A549 (cell line): ENCODE measurements around the gene SYK. TPM values are rescaled to one million over a fixed set of nuclear protein-coding genes. Genes with fewer than 3 reads are reported as not detected.

Experiments
- ATAC-seq, 2 experiments: fragments of 200-7000 bp in 1 of 2; fragments of >200 bp in 1 of 2; cut with Nextera tagmentation in 1 of 2; cut with Tn5 transposase in 1 of 2; 3 replicates each; pipeline versions ENCODE4 v1.8.0 to v1.9.1; 2018 to 2020; ENCODE audit warnings: mild to moderate bottlenecking in 1 of 2, moderate library complexity in 1 of 2
- CTCF ChIA-PET: fragments of 300-600 bp; sonication (Branson Sonifier 250); formaldehyde crosslinking; extraction: SDS; loops from one replicate; lab custom pipeline; 2021; ENCODE audit warnings: antibody characterized with exemption, inconsistent platforms; lab: Yijun Ruan, JAX
- POLR2A ChIA-PET: fragments of 350-600 bp; formaldehyde crosslinking; extraction: SDS; loops from one replicate; lab custom pipeline; 2021; ENCODE audit warnings: antibody characterized with exemption, inconsistent platforms; lab: Yijun Ruan, JAX
- DNase-seq, 2 experiments: peaks; one replicate each; pipeline versions ENCODE4 v3.0.0 to v3.0.0-alpha.2; 2011 to 2016; ENCODE audit warnings: low read depth in 1 of 2, low spot score in 1 of 2
- FAIRE-seq: peaks from 2 replicates; lab custom pipeline; 2011; peaks lifted over from hg19 to GRCh38; lab: Jason Lieb, UNC
- H3K27ac ChIP-seq, 2 experiments: fragments of >200 bp; sonication (Bioruptor Twin); formaldehyde crosslinking; 3 replicates each; pipeline ENCODE4 v1.5.1; 2016 to 2017
- H3K4me1 ChIP-seq: fragments of >200 bp; sonication (Bioruptor Twin); formaldehyde crosslinking; 3 replicates; pipeline ENCODE4 v1.6.1; 2016
- H3K4me2 ChIP-seq: fragments of >200 bp; sonication (Bioruptor Twin); formaldehyde crosslinking; 3 replicates; pipeline ENCODE4 v1.6.1; 2016
- H3K4me3 ChIP-seq: fragments of >200 bp; sonication (Bioruptor Twin); formaldehyde crosslinking; 3 replicates; pipeline ENCODE4 v1.5.1; 2016
- H3K9me3 ChIP-seq: fragments of >200 bp; sonication (Bioruptor Twin); formaldehyde crosslinking; 3 replicates; pipeline ENCODE4 v1.6.1; 2016
- BHLHE40 ChIP-seq: IDR thresholded peaks from 2 replicates; pipeline ENCODE4 v1.6.1; 2012; ENCODE audit warnings: low read depth, low read length, inconsistent platforms
- CBX8 ChIP-seq: fragments of 200-600 bp; sonication (generic); IDR thresholded peaks from 2 replicates; pipeline ENCODE4 v1.6.1; 2016
- E2F6 ChIP-seq: IDR thresholded peaks from 2 replicates; pipeline ENCODE4 v1.6.1; 2012; ENCODE audit warnings: low read depth, borderline replicate concordance
- ELK1 ChIP-seq: fragments of 150-350 bp; IDR thresholded peaks from 2 replicates; pipeline ENCODE4 v1.6.1; 2014; ENCODE audit warnings: low read depth, mild to moderate bottlenecking, low read length
- HOXA7 ChIP-seq: fragments of 250-450 bp; sonication (Bioruptor Pico); IDR thresholded peaks from 2 replicates; pipeline ENCODE4 v1.5.0; 2020; ENCODE audit warnings: mild to moderate bottlenecking, moderate library complexity
- KDM5A ChIP-seq: fragments of 200-600 bp; sonication (generic); IDR thresholded peaks from 2 replicates; pipeline ENCODE4 v1.6.1; 2016; ENCODE audit warnings: antibody characterized with exemption, mild to moderate bottlenecking
- MAFK ChIP-seq: fragments of 450-650 bp; IDR thresholded peaks from 2 replicates; pipeline ENCODE4 v1.6.1; 2014; ENCODE audit not compliant: partially characterized antibody
- MAX ChIP-seq: IDR thresholded peaks from 2 replicates; pipeline ENCODE4 v1.6.1; 2012
- MYC ChIP-seq: IDR thresholded peaks from 2 replicates; pipeline ENCODE4 v1.6.1; 2012; ENCODE audit warnings: mild to moderate bottlenecking, inconsistent platforms, low read length, improper control_type of control experiment, borderline replicate concordance
- NPAS2 ChIP-seq: fragments of 250-450 bp; sonication (Bioruptor Pico); IDR thresholded peaks from 2 replicates; pipeline ENCODE4 v1.8.0; 2022; ENCODE audit warnings: mild to moderate bottlenecking, moderate library complexity, borderline replicate concordance
- PBX3 ChIP-seq: IDR thresholded peaks from 2 replicates; pipeline ENCODE4 v1.6.1; 2012
- POLR2AphosphoS2 ChIP-seq: conservative IDR thresholded peaks from 2 replicates; pipeline ENCODE4 v1.6.1; 2012; ENCODE audit warnings: low read length, improper control_type of control experiment, inconsistent platforms
- RCOR1 ChIP-seq: fragments of 150-350 bp; IDR thresholded peaks from 2 replicates; pipeline ENCODE4 v1.6.1; 2014; ENCODE audit warnings: antibody characterized with exemption, low read length, low read depth
- RFX5 ChIP-seq: fragments of 450-650 bp; IDR thresholded peaks from 2 replicates; pipeline ENCODE4 v1.7.1; 2014; ENCODE audit warnings: antibody characterized with exemption, mild to moderate bottlenecking, moderate library complexity
- TFCP2L1 ChIP-seq: fragments of 250-450 bp; sonication (Bioruptor Pico); IDR thresholded peaks from 2 replicates; pipeline ENCODE4 v1.5.0; 2021; ENCODE audit warnings: mild to moderate bottlenecking
- TP53 ChIP-seq: fragments of 250-450 bp; sonication (Bioruptor Pico); IDR thresholded peaks from 2 replicates; pipeline ENCODE4 v1.5.0; 2021; ENCODE audit warnings: mild to moderate bottlenecking, moderate library complexity
- USF2 ChIP-seq: fragments of 450-650 bp; IDR thresholded peaks from 2 replicates; pipeline ENCODE4 v1.6.1; 2014; ENCODE audit warnings: antibody characterized with exemption
- WGBS: methylation state at CpG from one replicate; pipeline ENCODE4 v1.1.6; 2017; ENCODE audit errors: missing lambda C conversion rate; 5-methylcytosine and 5-hydroxymethylcytosine counted together
- polyA plus RNA-seq, 4 experiments: library from polyadenylated mRNA; depleted of rRNA in 3 of 4; stranded (reverse); fragments of >200 nt; fragmentation: RNase III in 1 of 4; extraction: RNeasy Plus Mini Kit Qiagen cat#74134 plus additional on column Dnase treatment in 1 of 4; gene quantifications; 2 replicates in 3 of 4; 3 replicates in 1 of 4; pipeline ENCODE4 v1.2.3, GENCODE V29; 2011 to 2017
- TF ChIP-seq, protein P1 (sequence below): fragments of >200 bp; sonication (Bioruptor Twin); formaldehyde crosslinking; IDR thresholded peaks from 3 replicates; pipeline ENCODE4 v1.5.1; 2016
- TF ChIP-seq, protein P2 (sequence below): fragments of 250-450 bp; sonication (Bioruptor Pico); IDR thresholded peaks from 2 replicates; pipeline ENCODE4 v1.5.0; 2021; ENCODE audit warnings: mild to moderate bottlenecking, moderate library complexity, borderline replicate concordance

The SYK gene
- polyA plus RNA-seq, 2 of the 4 experiments (the other 2 are of a cell fraction): 0.01 to 0.03 TPM

DNA sequence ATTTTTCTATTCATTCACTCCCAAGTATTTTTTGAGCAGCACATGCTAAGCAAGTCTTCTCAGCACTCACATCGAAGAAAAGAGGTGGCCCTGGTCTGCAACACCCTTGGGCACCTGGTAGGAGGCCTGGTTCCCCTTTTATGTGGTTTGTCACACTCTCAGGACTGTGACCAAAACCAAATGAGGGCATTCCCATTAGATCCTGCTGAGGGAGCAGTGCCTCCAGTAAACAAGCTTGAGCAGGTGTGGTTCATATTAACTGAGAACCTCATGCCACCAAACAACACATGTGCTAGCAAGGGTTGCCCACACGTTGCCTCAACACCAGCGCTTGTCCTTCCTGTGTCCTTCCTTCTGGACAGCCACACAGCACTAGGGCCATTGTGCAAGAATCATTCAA is 26.9 kb upstream of the SYK start (continued):
- TF ChIP-seq, protein P1, sequence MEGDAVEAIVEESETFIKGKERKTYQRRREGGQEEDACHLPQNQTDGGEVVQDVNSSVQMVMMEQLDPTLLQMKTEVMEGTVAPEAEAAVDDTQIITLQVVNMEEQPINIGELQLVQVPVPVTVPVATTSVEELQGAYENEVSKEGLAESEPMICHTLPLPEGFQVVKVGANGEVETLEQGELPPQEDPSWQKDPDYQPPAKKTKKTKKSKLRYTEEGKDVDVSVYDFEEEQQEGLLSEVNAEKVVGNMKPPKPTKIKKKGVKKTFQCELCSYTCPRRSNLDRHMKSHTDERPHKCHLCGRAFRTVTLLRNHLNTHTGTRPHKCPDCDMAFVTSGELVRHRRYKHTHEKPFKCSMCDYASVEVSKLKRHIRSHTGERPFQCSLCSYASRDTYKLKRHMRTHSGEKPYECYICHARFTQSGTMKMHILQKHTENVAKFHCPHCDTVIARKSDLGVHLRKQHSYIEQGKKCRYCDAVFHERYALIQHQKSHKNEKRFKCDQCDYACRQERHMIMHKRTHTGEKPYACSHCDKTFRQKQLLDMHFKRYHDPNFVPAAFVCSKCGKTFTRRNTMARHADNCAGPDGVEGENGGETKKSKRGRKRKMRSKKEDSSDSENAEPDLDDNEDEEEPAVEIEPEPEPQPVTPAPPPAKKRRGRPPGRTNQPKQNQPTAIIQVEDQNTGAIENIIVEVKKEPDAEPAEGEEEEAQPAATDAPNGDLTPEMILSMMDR: no peak
- TF ChIP-seq USF2: no peak

DNA sequence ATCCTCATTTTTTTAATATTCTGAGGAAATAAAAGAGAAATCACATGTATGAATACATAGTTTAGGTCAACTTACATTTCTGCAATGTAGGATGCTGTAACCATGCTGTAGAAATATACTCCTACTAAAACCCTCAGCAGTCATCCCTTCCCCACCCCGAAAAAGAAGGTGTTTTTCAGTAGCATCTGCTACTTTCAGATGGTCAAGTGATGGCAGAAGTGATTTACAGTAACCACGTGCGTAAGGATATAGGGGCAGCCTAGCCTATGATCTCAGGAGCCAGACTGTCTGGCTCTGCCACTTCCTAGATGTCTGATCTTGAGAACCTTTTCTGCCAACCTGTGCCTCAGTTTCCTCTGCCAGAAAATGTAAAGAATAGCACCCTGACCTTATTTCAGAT is 26.0 kb upstream of the SYK start:
- H3K27ac ChIP-seq: no peak overlapping the region
- ChIA-PET CTCF (no interaction called here), POLR2A (no interaction called here)
- H3K4me1 ChIP-seq: no peaks in the 10 kb centered on the region
- no peaks in the 10 kb centered on the region for H3K9me3 ChIP-seq
- TF ChIP-seq BHLHE40 (no peak), KDM5A (no peak), TFCP2L1 (no peak)
- H3K4me2 ChIP-seq: no peak overlapping the region
- no peak for ATAC-seq
- 22% methylated on average over 3 of the region's 3 CpGs for WGBS
- no peak for DNase-seq
- no peak overlapping the region for H3K4me3 ChIP-seq
- no peak for FAIRE-seq

DNA sequence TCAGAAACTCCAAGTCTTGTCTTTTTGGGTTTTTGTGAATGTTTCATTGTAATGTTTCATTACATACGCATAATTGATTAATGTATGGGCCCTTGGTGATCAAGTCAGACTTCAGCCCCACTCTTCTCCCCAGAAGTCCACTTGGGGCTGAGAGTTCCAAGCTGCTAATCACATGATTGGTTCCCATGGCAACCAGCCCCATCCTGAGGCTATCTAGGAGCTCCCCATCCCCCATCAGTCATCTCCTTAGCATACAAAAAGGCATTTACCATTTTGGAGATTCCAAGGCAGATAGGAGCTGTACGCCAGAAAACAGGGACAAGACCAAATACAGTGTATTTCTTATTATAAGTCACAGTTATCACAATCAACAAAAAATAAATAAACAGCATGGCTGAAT is 22.9 kb upstream of the SYK start:
- POLR2A ChIA-PET: no interaction called here
- H3K4me1 ChIP-seq: no peaks in the 10 kb centered on the region
- FAIRE-seq (no peak), DNase-seq (no peak), ATAC-seq (no peak)
- H3K27ac ChIP-seq: no peak overlapping the region
- TF ChIP-seq HOXA7 (CRISPR knock-in tag): no peak
- no peak for TF ChIP-seq PBX3
- no peak for TF ChIP-seq KDM5A
- TF ChIP-seq MAX: no peak
- TF ChIP-seq RFX5: no peak
- TF ChIP-seq CBX8: no peak
- no peak for TF ChIP-seq RCOR1
- TF ChIP-seq, protein P1: no peak
- no peak for TF ChIP-seq MYC
- TF ChIP-seq TP53 (CRISPR knock-in tag): no peak
- TF ChIP-seq E2F6: no peak
- TF ChIP-seq POLR2AphosphoS2: no peak
- TF ChIP-seq MAFK: no peak
- no peak for TF ChIP-seq ELK1
- TF ChIP-seq, protein P2, sequence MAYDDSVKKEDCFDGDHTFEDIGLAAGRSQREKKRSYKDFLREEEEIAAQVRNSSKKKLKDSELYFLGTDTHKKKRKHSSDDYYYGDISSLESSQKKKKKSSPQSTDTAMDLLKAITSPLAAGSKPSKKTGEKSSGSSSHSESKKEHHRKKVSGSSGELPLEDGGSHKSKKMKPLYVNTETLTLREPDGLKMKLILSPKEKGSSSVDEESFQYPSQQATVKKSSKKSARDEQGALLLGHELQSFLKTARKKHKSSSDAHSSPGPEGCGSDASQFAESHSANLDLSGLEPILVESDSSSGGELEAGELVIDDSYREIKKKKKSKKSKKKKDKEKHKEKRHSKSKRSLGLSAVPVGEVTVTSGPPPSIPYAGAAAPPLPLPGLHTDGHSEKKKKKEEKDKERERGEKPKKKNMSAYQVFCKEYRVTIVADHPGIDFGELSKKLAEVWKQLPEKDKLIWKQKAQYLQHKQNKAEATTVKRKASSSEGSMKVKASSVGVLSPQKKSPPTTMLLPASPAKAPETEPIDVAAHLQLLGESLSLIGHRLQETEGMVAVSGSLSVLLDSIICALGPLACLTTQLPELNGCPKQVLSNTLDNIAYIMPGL (CRISPR knock-in tag): no peak
- TF ChIP-seq NPAS2: no peak
- TF ChIP-seq, all 56 proteins: peak for 0
- Histone ChIP-seq H3K4me2 (no peak overlapping the region), H3K9me3 (no peaks in the 10 kb centered on the region), H3K4me3 (no peak overlapping the region)
- CTCF ChIA-PET: no interaction called here
- WGBS: 15% methylated on average over 2 of the region's 2 CpGs
